K562 (cell line): ENCODE data around the gene SPOCD1. TPM values are rescaled to one million over a fixed set of nuclear protein-coding genes. Genes with fewer than 3 reads are reported as not detected.

Experiments
- BCOR ChIP-seq: fragments of 450-650 bp; IDR thresholded peaks from 2 replicates; pipeline ENCODE4 v1.6.1; 2016
- CBFA2T3 ChIP-seq: fragments of 450-650 bp; IDR thresholded peaks from 2 replicates; pipeline ENCODE4 v1.6.1; 2017
- DMBX1 ChIP-seq: fragments of 250-450 bp; sonication (Bioruptor Pico); IDR thresholded peaks from 2 replicates; pipeline ENCODE4 v1.8.0; 2022; ENCODE audit warnings: inconsistent platforms, mild to moderate bottlenecking, moderate library complexity, borderline replicate concordance
- EGR1 ChIP-seq: fragments of 450-650 bp; conservative IDR thresholded peaks from 2 replicates; pipeline ENCODE4 v1.6.1; 2017; ENCODE audit warnings: mild to moderate bottlenecking
- ESRRA ChIP-seq: fragments of 450-650 bp; IDR thresholded peaks from 2 replicates; pipeline ENCODE4 v1.6.1; 2014; ENCODE audit warnings: low read depth, mild to moderate bottlenecking, moderate library complexity, borderline replicate concordance
- HDAC2 ChIP-seq: fragments of 450-650 bp; IDR thresholded peaks from 2 replicates; pipeline ENCODE4 v1.6.1; 2016; ENCODE audit warnings: mild to moderate bottlenecking
- KDM1A ChIP-seq, 2 experiments: fragments of 450-650 bp; IDR thresholded peaks; 2 replicates each; pipeline ENCODE4 v1.6.1; 2016; ENCODE audit warnings: mild to moderate bottlenecking in 2 of 2
- MAFF ChIP-seq: IDR thresholded peaks from 2 replicates; pipeline ENCODE4 v1.6.1; 2012; ENCODE audit warnings: low read length, improper control_type of control experiment
- MAX ChIP-seq: sonication (generic); formaldehyde crosslinking; IDR thresholded peaks from 2 replicates; pipeline ENCODE4 v1.9.0; 2022; ENCODE audit warnings: mild to moderate bottlenecking, missing genetic modification reagents
- NFE2 ChIP-seq: IDR thresholded peaks from 2 replicates; pipeline ENCODE4 v1.6.1; 2014; ENCODE audit warnings: antibody characterized with exemption, low read depth
- PHF21A ChIP-seq: fragments of 450-650 bp; IDR thresholded peaks from 2 replicates; pipeline ENCODE4 v1.6.1; 2017; ENCODE audit warnings: low read depth, borderline replicate concordance
- PHTF2 ChIP-seq: fragments of 250-450 bp; sonication (Bioruptor Pico); IDR thresholded peaks from 2 replicates; pipeline ENCODE4 v1.5.0; 2021; ENCODE audit warnings: mild to moderate bottlenecking
- RBM25 ChIP-seq: fragments of 200-400 bp; formaldehyde crosslinking; IDR thresholded peaks from 2 replicates; pipeline ENCODE4 v1.6.1; 2018; ENCODE audit warnings: low read length, low read depth, moderate library complexity; ENCODE audit not compliant: severe bottlenecking
- RCOR1 ChIP-seq, 2 experiments: IDR thresholded peaks; 2 replicates each; pipeline ENCODE4 v1.6.1; 2012; ENCODE audit warnings: low read depth in 2 of 2, low read length in 2 of 2, borderline replicate concordance in 1 of 2, improper control_type of control experiment in 1 of 2
- SMARCA5 ChIP-seq: fragments of 450-650 bp; IDR thresholded peaks from 2 replicates; pipeline ENCODE4 v1.6.1; 2016
- TCF7 ChIP-seq: sonication (generic); IDR thresholded peaks from 2 replicates; pipeline ENCODE4 v1.6.1; 2016; ENCODE audit warnings: antibody characterized with exemption, borderline replicate concordance
- THRB ChIP-seq: fragments of 450-650 bp; formaldehyde crosslinking; conservative IDR thresholded peaks from 2 replicates; pipeline ENCODE4 v1.4.0; 2022; ENCODE audit warnings: mild to moderate bottlenecking, missing genetic modification characterization
- ZBTB34 ChIP-seq: fragments of 250-450 bp; sonication (Bioruptor Pico); IDR thresholded peaks from 2 replicates; pipeline ENCODE4 v1.8.0; 2021; ENCODE audit warnings: mild to moderate bottlenecking, moderate library complexity
- ZC3H8 ChIP-seq: fragments of 450-650 bp; IDR thresholded peaks from 2 replicates; pipeline ENCODE4 v1.6.1; 2017
- ZNF644 ChIP-seq: fragments of 200-800 bp; sonication (Bioruptor generic); IDR thresholded peaks from 2 replicates; pipeline ENCODE4 v1.6.1; 2016; ENCODE audit warnings: low read depth, missing genetic modification characterization, missing compliant biosample characterization
- polyA plus RNA-seq, 8 experiments: library from polyadenylated mRNA; depleted of rRNA in 4 of 8; stranded (reverse) in 5 of 8; unstranded in 3 of 8; fragments of >200 nt; fragmentation: Nextera tagmentation in 2 of 8; fragmentation: Illumina TruSeq in 1 of 8; extraction: Ambion mirVana in 2 of 8; extraction: Trizol in 1 of 8; gene quantifications; 2 replicates each; pipeline versions ENCODE4 v1.2.1 to v1.2.3, GENCODE V29; 2011 to 2014; ENCODE audit warnings: inconsistent platforms in 1 of 8, missing spikeins in 1 of 8
- total RNA-seq, 7 experiments: library from RNA; depleted of rRNA in 6 of 7; stranded (reverse); fragments of >200 nt in 6 of 7; fragmentation: Illumina TruSeq in 2 of 7; extraction: Trizol in 2 of 7; gene quantifications; 2 replicates each; pipeline versions ENCODE4 v1.2.1 to v1.2.3, GENCODE V29; 2011 to 2021; ENCODE audit warnings: low replicate concordance in 1 of 7

SPOCD1 gene
- total and polyA plus RNA-seq, 9 of the 15 experiments (the other 6 are each of a cell fraction or from before 2014, with no cell fraction given) = 0.03 to 0.71 (median 0.26) TPM; not detected in 1

GRCh38 chr1:31780632-31781031 is 35.2 kb downstream of the SPOCD1 start (continued):
- TF ChIP-seq EGR1 (peak; percentile 21; the same call in 1 of the 2 replicates), THRB (CRISPR knock-in tag) (peak; percentile 66; the same call in 1 of the 2 replicates), PHTF2 (CRISPR knock-in tag) (no peak), ZBTB34 (CRISPR knock-in tag) (no peak), BCOR (peak; percentile 87), MAX (CRISPR knock-in tag) (no peak), HDAC2 (0 out of 2 replicates have a peak, but pooled peaks have one; percentile 13), RCOR1 (IDR thresholded peaks at IDR 0.05; ENCODE audit: borderline replicate concordance in 1 of 2, low read depth in 2 of 2, low read length in 2 of 2) (peak in 1 of 2 experiments; percentile 24; a peak in 1 of 4 replicates), SMARCA5 (peak; percentile 99), NFE2 (peak; percentile 89), TCF7 (no peak), PHF21A (0 out of 2 replicates have a peak, but pooled peaks have one; percentile 29), ESRRA (peak; percentile 74; the same call in 1 of the 2 replicates), KDM1A (IDR thresholded peaks at IDR 0.05) (peak; percentile 48 to 51; a peak in 3 of 4 replicates), RBM25 (peak; percentile 34), DMBX1 (0 out of 2 replicates have a peak, but pooled peaks have one; percentile 29), MAFF (peak; percentile 60; the same call in 1 of the 2 replicates), ZC3H8 (no peak), CBFA2T3 (0 out of 2 replicates have a peak, but pooled peaks have one; percentile 2), ZNF644 (tag) (no peak)
